ENCODE data around the gene ENO1. TPM values are rescaled to one million over a fixed set of nuclear protein-coding genes. Genes with fewer than 3 reads are reported as not detected.
"Not testable (repeated sequence)": the region's sequence is repeated elsewhere in the genome, so short reads cannot be mapped to it uniquely, and the experiment has no call there.

Gene ENO1
- total RNA-seq, 1 donor from 2014 or later: 828 TPM

GRCh38 chr1:8902765-8903164 is 24.3 kb upstream of the ENO1 start:
- Mint-ChIP-seq H3K9me3 (peaks cover 4% of the 10 kb centered on the region), H3K4me3 (no peak overlapping the region), H3K36me3 (no peaks in the 10 kb centered on the region), H3K4me1 (ENCODE audit: unreplicated experiment) (peaks cover 17% of the 10 kb centered on the region), H3K27me3 (no peaks in the 10 kb centered on the region), H3K27ac (peak overlapping the region; percentile 32)
- DNase-seq (ENCODE audit: extremely low spot score, unreplicated experiment): no peak
- no peak for TF ChIP-seq CTCF (conservative IDR thresholded peaks at IDR 0.05)

- H3K9me3 Mint-ChIP-seq; H3K27ac Mint-ChIP-seq; H3K4me1 Mint-ChIP-seq (ENCODE audit: unreplicated experiment); H3K4me3 Mint-ChIP-seq; H3K36me3 Mint-ChIP-seq; H3K27me3 Mint-ChIP-seq; DNase-seq (ENCODE audit: extremely low spot score, unreplicated experiment): not testable (repeated sequence)
These were observed 22.2 kb upstream of the ENO1 start for GRCh38 chr1:8900684-8901083.

- no peak for TF ChIP-seq CTCF (conservative IDR thresholded peaks at IDR 0.05)
- no peak overlapping the region for H3K27ac Mint-ChIP-seq
- H3K27me3 Mint-ChIP-seq: no peaks in the 10 kb centered on the region
- no peak for DNase-seq (ENCODE audit: extremely low spot score, unreplicated experiment)
- no peak overlapping the region for H3K4me3 Mint-ChIP-seq
- peaks cover 3% of the 10 kb centered on the region for H3K9me3 Mint-ChIP-seq
- peaks cover 6% of the 10 kb centered on the region for H3K4me1 Mint-ChIP-seq (ENCODE audit: unreplicated experiment)
- no peaks in the 10 kb centered on the region for H3K36me3 Mint-ChIP-seq
These were observed 20.6 kb upstream of the ENO1 start for GRCh38 chr1:8899046-8899445.

GRCh38 chr1:8898418-8898817 is 19.9 kb upstream of the ENO1 start:
- DNase-seq (ENCODE audit: extremely low spot score, unreplicated experiment): not testable (repeated sequence)

GRCh38 chr1:8897505-8897904 is 19.0 kb upstream of the ENO1 start:
- DNase-seq (ENCODE audit: extremely low spot score, unreplicated experiment); H3K4me3 Mint-ChIP-seq: not testable (repeated sequence)

More at GRCh38 chr1:8898418-8898817, 19.9 kb upstream of the ENO1 start:
- not testable (repeated sequence) for H3K27ac Mint-ChIP-seq; H3K36me3 Mint-ChIP-seq; H3K9me3 Mint-ChIP-seq; H3K4me1 Mint-ChIP-seq (ENCODE audit: unreplicated experiment); H3K27me3 Mint-ChIP-seq; H3K4me3 Mint-ChIP-seq

GRCh38 chr1:8896775-8897174 is 18.3 kb upstream of the ENO1 start:
- H3K36me3 Mint-ChIP-seq; H3K4me1 Mint-ChIP-seq (ENCODE audit: unreplicated experiment); H3K27me3 Mint-ChIP-seq; H3K4me3 Mint-ChIP-seq; DNase-seq (ENCODE audit: extremely low spot score, unreplicated experiment); H3K27ac Mint-ChIP-seq; H3K9me3 Mint-ChIP-seq: not testable (repeated sequence)

More at GRCh38 chr1:8897505-8897904, 19.0 kb upstream of the ENO1 start:
- H3K9me3 Mint-ChIP-seq; H3K27me3 Mint-ChIP-seq; H3K4me1 Mint-ChIP-seq (ENCODE audit: unreplicated experiment); H3K36me3 Mint-ChIP-seq; H3K27ac Mint-ChIP-seq: not testable (repeated sequence)

- Mint-ChIP-seq H3K27me3 (no peaks in the 10 kb centered on the region), H3K4me3 (no peak overlapping the region), H3K36me3 (no peaks in the 10 kb centered on the region), H3K4me1 (ENCODE audit: unreplicated experiment) (peaks cover 9% of the 10 kb centered on the region), H3K27ac (no peak overlapping the region), H3K9me3 (no peaks in the 10 kb centered on the region)
- TF ChIP-seq CTCF (conservative IDR thresholded peaks at IDR 0.05): no peak
- DNase-seq (ENCODE audit: extremely low spot score, unreplicated experiment): no peak
These were observed 13.5 kb upstream of the ENO1 start for GRCh38 chr1:8892026-8892425.

GRCh38 chr1:8891401-8891800 is 12.9 kb upstream of the ENO1 start:
- Mint-ChIP-seq H3K4me3 (no peak overlapping the region), H3K9me3 (no peaks in the 10 kb centered on the region), H3K27me3 (no peaks in the 10 kb centered on the region), H3K36me3 (no peaks in the 10 kb centered on the region), H3K4me1 (ENCODE audit: unreplicated experiment) (peaks cover 9% of the 10 kb centered on the region), H3K27ac (no peak overlapping the region)
- TF ChIP-seq CTCF (conservative IDR thresholded peaks at IDR 0.05): no peak
- DNase-seq (ENCODE audit: extremely low spot score, unreplicated experiment): no peak

Measured in type B pancreatic cell (in vitro differentiated cells).